Amniotic stem cell (primary cell): ENCODE data around the gene GPC5.
"Not testable (repeated sequence)": the region's sequence is repeated elsewhere in the genome, so short reads cannot be mapped to it uniquely, and the experiment has no call there.

Experiments
- DNase-seq: peaks from one replicate; lab custom pipeline; 2025; lab: John Stamatoyannopoulos, UW

The GPC5 gene

DNA sequence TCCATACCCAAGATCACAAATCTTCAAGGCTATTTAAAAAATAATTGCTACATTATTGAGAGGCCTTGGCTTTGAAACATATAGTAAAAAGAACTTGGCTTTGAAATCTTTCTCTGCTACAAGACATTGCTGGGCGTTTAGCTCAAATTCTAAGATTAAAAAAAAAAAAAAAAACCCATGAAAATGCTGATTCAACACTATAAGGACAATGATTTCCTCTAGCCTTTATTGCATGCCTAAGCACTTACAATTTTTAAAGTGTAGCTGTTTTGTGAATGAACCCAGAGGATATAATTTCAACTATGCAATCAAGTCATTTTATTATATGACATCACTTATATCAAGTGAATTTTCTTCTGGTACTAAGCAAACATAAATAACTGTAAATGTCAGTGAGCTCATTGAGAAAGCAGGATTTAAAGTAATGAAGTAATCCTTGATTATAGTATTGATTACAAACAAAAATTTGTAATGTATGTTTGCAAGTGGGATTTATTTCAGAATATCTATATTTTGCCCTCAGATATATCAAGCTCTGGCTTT lies 1488.2 kb downstream of the GPC5 start:
- no peak for DNase-seq

GRCh38 chr13:92894447-92894846 lies 1496.0 kb downstream of the GPC5 start:
- DNase-seq: no peak

DNA sequence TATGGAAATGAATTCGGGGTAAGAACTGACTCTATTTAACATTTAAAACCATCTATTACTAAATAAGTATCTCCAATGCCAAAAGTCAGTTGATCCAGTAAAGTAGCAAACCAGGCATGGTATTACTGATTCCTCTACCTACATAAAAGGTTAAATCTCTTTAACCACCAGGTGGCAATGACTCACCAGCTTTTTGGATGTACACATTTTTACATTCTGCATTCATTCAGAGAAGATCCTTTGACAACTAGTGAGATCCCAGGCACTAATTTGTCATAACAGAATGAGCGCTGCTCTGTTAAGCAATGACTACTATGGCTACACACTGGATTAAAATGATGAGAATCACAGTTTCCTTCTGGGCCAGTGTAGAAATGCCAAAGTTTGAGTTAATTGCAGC lies 1498.4 kb downstream of the GPC5 start:
- no peak for DNase-seq

- not testable (repeated sequence) for DNase-seq
Measured at GRCh38 chr13:92898946-92899345, 1500.5 kb downstream of the GPC5 start.

GRCh38 chr13:92900446-92900845 lies 1502.0 kb downstream of the GPC5 start:
- DNase-seq: no peak

- DNase-seq: no peak
Measured at GRCh38 chr13:92901739-92902138, 1503.3 kb downstream of the GPC5 start.

DNA sequence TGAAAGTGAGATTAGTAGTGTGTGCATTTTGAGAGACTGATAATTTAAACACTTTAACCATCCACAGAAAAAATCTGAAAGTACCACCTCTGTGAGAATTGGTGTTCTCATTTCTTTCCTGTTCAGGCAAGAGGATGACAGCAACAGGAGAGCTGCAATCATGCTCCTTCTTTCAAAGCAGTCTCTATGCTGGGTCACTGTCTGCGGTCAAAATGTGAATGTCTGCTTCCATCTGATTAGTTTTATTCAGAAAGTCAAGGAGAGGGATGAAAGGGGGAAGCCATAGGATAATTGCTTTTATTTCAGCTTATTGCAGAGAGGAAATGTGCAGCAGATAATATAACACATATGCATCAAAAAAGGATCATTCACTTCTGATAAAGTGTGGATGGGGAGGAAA lies 1514.2 kb downstream of the GPC5 start:
- DNase-seq: no peak

DNA sequence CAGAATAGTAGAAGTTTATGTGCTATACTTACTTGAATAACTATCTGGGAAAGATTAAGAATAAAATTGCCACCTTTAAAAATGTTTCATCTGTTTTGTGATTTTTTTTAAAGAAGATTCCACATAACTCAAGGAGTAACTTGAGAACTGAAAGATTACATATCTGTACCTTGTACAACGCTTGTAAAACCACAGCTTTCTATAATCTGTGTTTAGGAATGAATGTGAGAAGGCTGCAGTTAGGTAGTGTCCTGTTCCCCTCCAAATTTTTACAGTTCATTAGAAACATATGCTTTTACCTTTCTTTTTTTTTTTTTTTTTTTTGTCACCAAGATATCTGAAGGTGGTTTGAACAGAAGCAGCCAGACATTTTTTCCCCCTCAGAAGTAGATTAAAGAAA lies 1515.4 kb downstream of the GPC5 start:
- no peak for DNase-seq
